HEK293 (cell line): ENCODE measurements around the gene NHERF2.

ENCODE experiments used
- CTCF ChIA-PET: fragments of 350-600 bp; formaldehyde crosslinking; extraction: SDS; loops from one replicate; lab custom pipeline; 2021; ENCODE audit warnings: antibody characterized with exemption; lab: Yijun Ruan, JAX
- POLR2A ChIA-PET: fragments of 300-600 bp; formaldehyde crosslinking; extraction: SDS; loops from one replicate; lab custom pipeline; 2020; ENCODE audit warnings: antibody characterized with exemption, inconsistent platforms; lab: Yijun Ruan, JAX
- H3K27ac ChIP-seq: fragments of 200-500 bp; sonication (Bioruptor generic); 2 replicates; pipeline ENCODE4 v1.5.1; 2014; ENCODE audit warnings: low read depth, low read length, control low read depth, inconsistent platforms; ENCODE audit errors: extremely low read depth
- H3K36me3 ChIP-seq, 2 experiments: fragments of 200-500 bp in 1 of 2; sonication (Bioruptor generic) in 1 of 2; 1 replicate in 1 of 2; 2 replicates in 1 of 2; pipeline ENCODE4 v1.5.1; 2014 to 2017; ENCODE audit warnings: inconsistent platforms in 2 of 2, low read length in 2 of 2; ENCODE audit not compliant: control insufficient read depth in 2 of 2, insufficient read depth in 1 of 2
- H3K4me1 ChIP-seq: fragments of 200-500 bp; sonication (Bioruptor generic); 2 replicates; pipeline ENCODE4 v1.5.1; 2014; ENCODE audit warnings: mild to moderate bottlenecking, low read length, inconsistent platforms; ENCODE audit not compliant: control insufficient read depth, insufficient read depth
- H3K4me3 ChIP-seq: 2 replicates; pipeline ENCODE4 v1.5.1; 2011; ENCODE audit warnings: low read depth, mild to moderate bottlenecking, control low read depth, low read length, moderate library complexity
- H3K9me3 ChIP-seq: fragments of 200-500 bp; sonication (Bioruptor generic); 2 replicates; pipeline ENCODE4 v1.5.1; 2014; ENCODE audit warnings: low read depth, low read length, inconsistent platforms; ENCODE audit not compliant: control insufficient read depth, insufficient read depth
- GLIS1 ChIP-seq: fragments of 450-650 bp; formaldehyde crosslinking; IDR thresholded peaks from 2 replicates; pipeline ENCODE4 v1.5.1; 2016; ENCODE audit warnings: missing biosample characterization, missing genetic modification characterization
- GLIS2 ChIP-seq: fragments of 450-650 bp; formaldehyde crosslinking; IDR thresholded peaks from 2 replicates; pipeline ENCODE4 v1.5.1; 2016; ENCODE audit warnings: missing biosample characterization, missing genetic modification characterization
- IKZF3 ChIP-seq: fragments of 450-650 bp; IDR thresholded peaks from 2 replicates; pipeline ENCODE4 v1.5.0; 2018; ENCODE audit warnings: missing biosample characterization, mild to moderate bottlenecking, missing genetic modification characterization, moderate library complexity
- MYNN ChIP-seq: fragments of 450-650 bp; formaldehyde crosslinking; IDR thresholded peaks from 2 replicates; pipeline ENCODE4 v1.5.1; 2016; ENCODE audit warnings: missing biosample characterization, missing genetic modification characterization, borderline replicate concordance
- PATZ1 ChIP-seq: fragments of 450-650 bp; formaldehyde crosslinking; IDR thresholded peaks from 2 replicates; pipeline ENCODE4 v1.5.1; 2016; ENCODE audit warnings: missing biosample characterization, missing genetic modification characterization
- TCF7L2 ChIP-seq: IDR thresholded peaks from 2 replicates; pipeline ENCODE4 v1.6.1; 2011; ENCODE audit warnings: low read depth, mild to moderate bottlenecking, inconsistent platforms, low read length, moderate library complexity, borderline replicate concordance
- YY2 ChIP-seq: fragments of 450-650 bp; formaldehyde crosslinking; IDR thresholded peaks from 2 replicates; pipeline ENCODE4 v1.5.1; 2016; ENCODE audit warnings: missing biosample characterization, missing genetic modification characterization
- ZBTB44 ChIP-seq: fragments of 450-650 bp; IDR thresholded peaks from 2 replicates; pipeline ENCODE4 v1.5.1; 2018; ENCODE audit warnings: missing biosample characterization, mild to moderate bottlenecking, missing genetic modification characterization
- ZBTB7A ChIP-seq: fragments of 450-650 bp; formaldehyde crosslinking; IDR thresholded peaks from 2 replicates; pipeline ENCODE4 v1.5.1; 2016; ENCODE audit warnings: low read depth, missing biosample characterization, missing genetic modification characterization
- ZBTB8A ChIP-seq: fragments of 450-650 bp; formaldehyde crosslinking; IDR thresholded peaks from 2 replicates; pipeline ENCODE4 v1.5.1; 2016; ENCODE audit warnings: missing biosample characterization, missing genetic modification characterization
- ZIC2 ChIP-seq: fragments of 450-650 bp; formaldehyde crosslinking; IDR thresholded peaks from 2 replicates; pipeline ENCODE4 v1.5.1; 2016; ENCODE audit warnings: missing biosample characterization, missing genetic modification characterization
- ZNF112 ChIP-seq: fragments of 450-650 bp; formaldehyde crosslinking; IDR thresholded peaks from 2 replicates; pipeline ENCODE4 v1.5.0; 2017; ENCODE audit warnings: missing biosample characterization, missing genetic modification characterization
- ZNF174 ChIP-seq: fragments of 450-650 bp; formaldehyde crosslinking; IDR thresholded peaks from 2 replicates; pipeline ENCODE4 v1.5.0; 2017; ENCODE audit warnings: missing biosample characterization, mild to moderate bottlenecking, missing genetic modification characterization
- ZNF18 ChIP-seq: fragments of 450-650 bp; formaldehyde crosslinking; IDR thresholded peaks from 2 replicates; pipeline ENCODE4 v1.5.1; 2016; ENCODE audit warnings: missing biosample characterization, missing genetic modification characterization
- ZNF2 ChIP-seq: fragments of 450-650 bp; formaldehyde crosslinking; IDR thresholded peaks from 2 replicates; pipeline ENCODE4 v1.5.1; 2016; ENCODE audit warnings: missing biosample characterization, missing genetic modification characterization
- ZNF341 ChIP-seq: fragments of 450-650 bp; formaldehyde crosslinking; IDR thresholded peaks from 2 replicates; pipeline ENCODE4; 2016; ENCODE audit warnings: low read depth, missing biosample characterization, missing genetic modification characterization
- ZNF580 ChIP-seq: fragments of 450-650 bp; formaldehyde crosslinking; IDR thresholded peaks from 2 replicates; pipeline ENCODE4 v1.5.1; 2016; ENCODE audit warnings: missing biosample characterization, missing genetic modification characterization
- ZSCAN18 ChIP-seq: fragments of 450-650 bp; formaldehyde crosslinking; IDR thresholded peaks from 2 replicates; pipeline ENCODE4 v1.5.1; 2016; ENCODE audit warnings: missing biosample characterization, missing genetic modification characterization

NHERF2 gene

GRCh38 chr16:2031081-2031577 lies 4.4 kb downstream of the NHERF2 start:
- H3K27ac ChIP-seq, result no peak overlapping the region
- POLR2A ChIA-PET, result no interaction called here
- CTCF ChIA-PET, result no interaction called here
- H3K4me3 ChIP-seq, result no peak overlapping the region
- peaks cover 0 to 4% of the 10 kb centered on the region in 2 experiments; a peak in 1 of 3 replicates for H3K36me3 ChIP-seq
- H3K9me3 ChIP-seq, result no peaks in the 10 kb centered on the region
- peaks cover 1% of the 10 kb centered on the region; the same call in 1 of the 2 replicates for H3K4me1 ChIP-seq
- TF ChIP-seq ZNF580 (tag by site-specific recombination) (no peak), GLIS1 (peak; percentile 34), IKZF3 (tag by site-specific recombination) (0 out of 2 replicates have a peak, but pooled peaks have one; percentile 11), ZNF18 (no peak), YY2 (tag by site-specific recombination) (no peak), TCF7L2 (no peak), ZBTB44 (tag by site-specific recombination) (no peak), ZBTB7A (no peak), ZNF112 (tag by site-specific recombination) (no peak), ZBTB8A (tag by site-specific recombination) (peak; percentile 43), PATZ1 (tag by site-specific recombination) (peak; percentile 40; the same call in 1 of the 2 replicates), ZNF341 (tag by site-specific recombination) (peak; percentile 63), ZSCAN18 (tag by site-specific recombination) (no peak), GLIS2 (tag by site-specific recombination) (peak; percentile 56), ZNF174 (no peak), ZIC2 (tag by site-specific recombination) (peak; percentile 84), ZNF2 (tag by site-specific recombination) (no peak), MYNN (tag by site-specific recombination) (no peak)
